ENCODE measurements around the gene MROH7. TPM values are rescaled to one million over a fixed set of nuclear protein-coding genes. Genes with fewer than 3 reads are reported as not detected.

Gene MROH7
- total RNA-seq (2012; rRNA removed) = 0.22 TPM in 1 of 2 replicates, not detected in the other

DNA sequence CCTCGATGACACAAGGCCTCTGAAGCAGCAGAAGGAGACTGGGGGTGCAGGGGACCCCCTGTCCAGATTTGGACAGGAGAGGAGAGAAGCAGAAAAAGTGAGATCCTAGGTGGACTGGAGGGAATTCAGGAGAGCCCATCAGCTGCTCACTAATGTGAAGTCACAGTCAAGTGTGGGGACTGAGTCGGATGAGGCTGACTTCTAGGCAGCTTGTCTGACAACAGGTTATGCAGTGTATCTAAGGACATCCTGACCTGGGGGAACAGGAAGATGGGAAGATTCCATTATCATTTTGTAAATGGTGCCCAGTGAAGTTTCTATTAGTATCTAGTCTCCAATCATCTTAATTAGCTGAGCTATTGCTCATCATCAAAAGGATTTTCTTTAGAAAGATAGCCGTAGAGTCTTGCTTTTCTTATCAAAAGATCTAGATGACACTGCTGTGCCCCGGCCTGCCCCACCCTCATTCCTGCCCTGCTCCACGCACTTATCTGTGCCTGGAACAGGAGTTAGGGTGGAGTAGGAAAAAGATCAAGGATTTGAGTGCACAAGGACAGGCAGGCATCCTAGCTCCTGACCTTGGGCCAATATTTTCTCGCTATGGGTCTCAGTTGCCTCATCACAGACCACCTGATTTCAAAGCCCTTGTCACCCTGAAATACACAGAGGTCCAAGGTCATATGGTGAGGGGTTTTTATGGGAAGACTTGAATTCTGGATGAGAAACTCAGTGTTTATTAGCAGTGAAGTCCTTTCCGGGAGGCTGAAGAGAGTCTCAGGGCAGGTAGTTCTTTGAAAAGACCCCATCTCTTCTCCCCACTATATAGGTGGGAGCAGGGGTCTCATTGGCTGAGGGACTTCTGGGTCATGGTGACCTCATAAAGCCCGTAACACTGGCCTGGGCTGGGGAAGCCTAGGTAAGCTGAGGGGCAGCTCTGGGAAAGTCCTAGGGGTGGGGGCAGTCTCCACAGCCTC is at the start of gene MROH7:
MROH7 (plus strand) TSS at position 924 of the 974 bp plus-strand sequence. CDS start 11,141 bp downstream, outside the sequence.
- Histone ChIP-seq H3K27me3 (ENCODE audit: control insufficient read depth, insufficient read depth, low read length) (peaks cover 4% of the 10 kb centered on the region), H3K4me1 (ENCODE audit: control insufficient read depth, insufficient read depth, low read length) (no peaks in the 10 kb centered on the region), H3K4me2 (ENCODE audit: low read length) (no peak within 1 kb of the TSS), H3K9ac (ENCODE audit: low read depth, low read length) (no peak within 1 kb of the TSS), H3K36me3 (ENCODE audit: insufficient read depth, low read length) (no peaks in the 10 kb centered on the region), H3K4me3 (ENCODE audit: low read length) (no peak within 1 kb of the TSS), H3K9me3 (replicated peaks; ENCODE audit: low read length) (no peaks in the 10 kb centered on the region)

DNA sequence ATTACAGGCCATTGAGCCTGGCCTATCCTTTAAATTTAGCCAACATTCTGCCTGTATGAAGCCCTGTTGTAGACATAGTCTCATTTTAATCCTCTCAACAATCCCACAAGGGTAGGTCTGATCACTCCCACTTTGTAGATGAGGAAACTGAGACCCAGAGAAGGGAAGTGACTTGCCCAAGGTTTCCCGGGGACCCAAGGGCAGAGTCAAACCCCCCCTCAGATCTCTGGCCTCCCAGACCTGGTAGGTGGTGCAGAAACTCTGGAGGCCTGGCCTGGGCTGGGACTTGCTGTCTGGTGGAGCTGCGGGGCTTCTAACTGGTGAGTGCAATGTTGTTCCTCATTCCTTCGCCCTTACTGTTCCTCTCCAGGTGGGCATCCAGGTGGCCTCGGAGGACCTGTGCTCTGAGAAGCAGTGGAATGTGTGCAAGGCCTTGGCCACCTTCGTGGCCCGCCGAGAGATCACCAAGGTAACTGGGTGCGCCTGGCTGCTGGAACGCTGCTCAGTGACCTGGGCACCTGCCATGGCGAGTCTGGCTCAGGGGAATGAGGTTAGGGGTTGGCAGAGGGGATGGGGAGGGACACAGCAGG is 47.9 kb upstream of the MROH7 start:
- Histone ChIP-seq H3K9ac (ENCODE audit: low read depth, low read length) (no peak overlapping the region), H3K36me3 (ENCODE audit: insufficient read depth, low read length) (no peaks in the 10 kb centered on the region)

DNA sequence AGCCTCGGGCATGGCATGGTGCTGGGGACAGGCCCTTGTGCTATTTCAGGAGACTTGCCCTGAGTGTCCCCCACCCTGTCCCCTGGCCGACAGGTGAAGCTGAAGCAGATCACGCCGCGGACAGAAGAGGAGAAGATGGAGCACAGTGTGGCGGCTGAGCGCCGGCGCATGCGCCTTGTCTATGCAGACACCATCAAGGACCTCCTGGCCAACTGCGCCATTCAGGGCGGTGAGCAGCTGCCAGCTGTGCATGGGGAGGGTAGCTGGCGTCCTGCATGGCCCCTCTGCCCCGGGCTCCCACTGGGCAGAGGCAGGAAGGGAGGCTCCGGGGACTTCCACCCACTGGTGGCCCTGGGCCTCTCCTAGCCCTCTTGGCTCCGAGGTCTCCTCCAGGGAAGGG is 47.1 kb upstream of the MROH7 start:
- H3K4me2 ChIP-seq (ENCODE audit: low read length) = no peak overlapping the region
- H3K9me3 ChIP-seq (replicated peaks; ENCODE audit: low read length) = no peaks in the 10 kb centered on the region
- H3K4me3 ChIP-seq (ENCODE audit: low read length) = no peak overlapping the region
- H3K9ac ChIP-seq (ENCODE audit: low read depth, low read length) = no peak overlapping the region
- no peaks in the 10 kb centered on the region for H3K27me3 ChIP-seq (ENCODE audit: control insufficient read depth, insufficient read depth, low read length)
- H3K36me3 ChIP-seq (ENCODE audit: insufficient read depth, low read length) = no peaks in the 10 kb centered on the region
- H3K4me1 ChIP-seq (ENCODE audit: control insufficient read depth, insufficient read depth, low read length) = no peaks in the 10 kb centered on the region

More for the DNA sequence above, 47.9 kb upstream of the MROH7 start:
- Histone ChIP-seq H3K9me3 (replicated peaks; ENCODE audit: low read length) (no peaks in the 10 kb centered on the region), H3K4me3 (ENCODE audit: low read length) (no peak overlapping the region), H3K4me2 (ENCODE audit: low read length) (no peak overlapping the region), H3K27me3 (ENCODE audit: control insufficient read depth, insufficient read depth, low read length) (no peaks in the 10 kb centered on the region), H3K4me1 (ENCODE audit: control insufficient read depth, insufficient read depth, low read length) (no peaks in the 10 kb centered on the region)

DNA sequence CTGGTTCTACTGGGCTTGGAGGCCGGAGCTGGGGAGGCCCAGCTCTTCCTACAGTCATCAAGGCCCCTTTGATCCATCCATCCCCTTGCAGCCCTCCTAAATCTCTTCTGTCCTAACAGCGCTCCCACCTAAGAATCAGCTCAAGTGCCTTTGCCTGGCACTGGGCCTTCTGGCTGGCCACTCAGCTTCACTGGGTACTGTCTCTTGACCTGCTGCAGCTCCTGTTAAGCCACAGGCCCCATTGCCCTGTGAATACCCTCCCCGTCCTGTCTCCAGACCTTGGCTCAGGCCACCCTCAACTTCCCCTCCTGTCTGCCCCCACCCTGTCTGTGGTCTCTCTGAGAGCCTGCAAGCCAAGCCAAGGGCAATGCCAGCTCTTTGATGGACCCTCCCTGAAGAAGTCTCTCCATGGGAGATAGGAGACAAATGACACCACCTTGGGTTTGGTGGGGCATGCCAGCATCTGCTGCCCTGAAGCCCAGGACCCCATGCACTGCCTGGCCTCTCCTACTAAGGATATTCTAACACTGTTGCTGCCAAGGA is 45.6 kb upstream of the MROH7 start:
- Histone ChIP-seq H3K4me2 (ENCODE audit: low read length) (no peak overlapping the region), H3K36me3 (ENCODE audit: insufficient read depth, low read length) (no peaks in the 10 kb centered on the region), H3K27me3 (ENCODE audit: control insufficient read depth, insufficient read depth, low read length) (no peaks in the 10 kb centered on the region), H3K4me3 (ENCODE audit: low read length) (no peak overlapping the region), H3K9me3 (replicated peaks; ENCODE audit: low read length) (no peaks in the 10 kb centered on the region), H3K4me1 (ENCODE audit: control insufficient read depth, insufficient read depth, low read length) (no peaks in the 10 kb centered on the region), H3K9ac (ENCODE audit: low read depth, low read length) (no peak overlapping the region)

DNA sequence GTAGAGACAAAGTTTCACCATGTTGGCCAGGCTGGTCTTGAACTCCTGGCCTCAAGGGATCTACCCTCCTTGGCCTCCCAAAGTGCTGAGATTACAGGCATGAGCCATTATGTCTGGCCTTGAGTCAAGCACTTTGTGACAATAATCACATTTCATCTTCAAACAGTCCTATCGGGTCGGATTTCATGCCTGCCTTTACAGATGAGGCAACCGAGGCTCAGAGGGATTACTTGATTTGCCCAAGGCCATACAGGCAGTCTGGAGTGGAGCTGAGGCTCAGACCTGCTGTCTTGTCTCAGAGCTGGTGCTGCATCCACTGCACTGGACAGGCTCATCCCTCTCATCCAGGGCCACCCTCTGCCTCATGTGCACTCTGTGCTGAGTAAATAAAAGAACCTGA is 44.8 kb upstream of the MROH7 start:
- H3K9ac ChIP-seq (ENCODE audit: low read depth, low read length) = no peak overlapping the region
- H3K4me3 ChIP-seq (ENCODE audit: low read length) = no peak overlapping the region
- no peaks in the 10 kb centered on the region for H3K9me3 ChIP-seq (replicated peaks; ENCODE audit: low read length)
- no peak overlapping the region for H3K4me2 ChIP-seq (ENCODE audit: low read length)
- no peaks in the 10 kb centered on the region for H3K36me3 ChIP-seq (ENCODE audit: insufficient read depth, low read length)
- no peaks in the 10 kb centered on the region for H3K27me3 ChIP-seq (ENCODE audit: control insufficient read depth, insufficient read depth, low read length)
- no peaks in the 10 kb centered on the region for H3K4me1 ChIP-seq (ENCODE audit: control insufficient read depth, insufficient read depth, low read length)

DNA sequence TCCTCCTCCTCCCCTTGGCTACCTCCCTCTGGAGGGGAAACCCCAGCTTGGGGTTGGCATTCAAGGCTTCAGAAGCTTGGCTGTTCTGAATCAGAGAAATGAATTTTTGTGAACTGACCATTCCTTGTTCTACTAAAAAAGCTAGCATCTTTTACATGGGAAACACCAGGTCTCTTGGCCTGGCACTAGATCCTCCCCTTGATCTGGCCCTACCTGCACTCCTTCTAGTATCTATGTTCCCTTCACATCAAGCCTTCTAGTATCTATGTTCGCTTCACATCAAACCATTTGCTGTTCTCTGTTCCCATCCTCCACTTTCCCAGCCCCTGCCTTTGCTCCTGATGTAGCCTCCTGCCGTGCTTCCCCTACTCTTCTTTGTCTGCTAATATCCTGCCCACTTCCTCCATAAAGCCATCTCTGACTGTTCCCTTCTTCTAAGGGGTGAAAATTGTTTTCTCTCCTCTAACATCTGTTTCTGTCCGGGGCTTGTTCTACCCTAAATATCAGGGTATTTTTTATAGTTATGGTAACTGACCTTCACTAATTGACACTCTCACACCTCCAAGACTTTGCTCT is 44.0 kb upstream of the MROH7 start:
- no peak overlapping the region for H3K9ac ChIP-seq (ENCODE audit: low read depth, low read length)
- H3K27me3 ChIP-seq (ENCODE audit: control insufficient read depth, insufficient read depth, low read length) = no peaks in the 10 kb centered on the region
- no peak overlapping the region for H3K4me3 ChIP-seq (ENCODE audit: low read length)
- H3K9me3 ChIP-seq (replicated peaks; ENCODE audit: low read length) = no peaks in the 10 kb centered on the region
- H3K4me2 ChIP-seq (ENCODE audit: low read length) = no peak overlapping the region
- no peaks in the 10 kb centered on the region for H3K4me1 ChIP-seq (ENCODE audit: control insufficient read depth, insufficient read depth, low read length)
- H3K36me3 ChIP-seq (ENCODE audit: insufficient read depth, low read length) = no peaks in the 10 kb centered on the region

DNA sequence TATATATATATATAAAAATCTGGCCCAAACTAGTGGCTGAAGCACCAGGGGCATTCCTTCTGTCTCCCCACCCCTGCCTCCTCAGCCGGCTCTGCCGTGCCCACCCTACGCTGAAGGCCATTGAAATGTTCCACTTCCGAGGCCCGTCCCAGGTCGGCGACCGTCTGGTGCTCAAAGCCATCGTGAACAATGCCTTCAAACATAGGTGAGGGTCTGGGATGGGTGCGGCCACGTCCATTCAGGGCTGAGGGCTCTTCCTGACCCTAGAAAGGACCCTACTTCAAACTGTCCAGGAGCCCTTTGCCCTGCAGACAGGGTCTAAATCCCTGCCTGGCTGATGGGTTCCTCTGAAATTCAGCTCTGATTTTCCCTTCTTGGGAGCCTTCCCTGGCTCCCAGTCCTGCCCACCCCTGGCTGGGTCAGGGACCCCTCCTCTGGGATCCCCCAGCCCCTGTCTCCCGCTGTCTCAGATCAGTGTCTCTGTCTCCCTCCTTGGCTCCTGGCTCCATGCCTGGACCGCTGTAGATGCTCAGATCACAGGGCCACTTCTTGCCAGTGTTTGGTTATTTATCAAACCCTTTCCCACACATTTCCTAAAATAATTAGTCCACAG is 42.3 kb upstream of the MROH7 start:
- H3K4me1 ChIP-seq (ENCODE audit: control insufficient read depth, insufficient read depth, low read length) = no peaks in the 10 kb centered on the region
- H3K4me2 ChIP-seq (ENCODE audit: low read length) = no peak overlapping the region
- H3K4me3 ChIP-seq (ENCODE audit: low read length) = no peak overlapping the region
- no peaks in the 10 kb centered on the region for H3K9me3 ChIP-seq (replicated peaks; ENCODE audit: low read length)
- H3K9ac ChIP-seq (ENCODE audit: low read depth, low read length) = no peak overlapping the region
- no peaks in the 10 kb centered on the region for H3K36me3 ChIP-seq (ENCODE audit: insufficient read depth, low read length)
- H3K27me3 ChIP-seq (ENCODE audit: control insufficient read depth, insufficient read depth, low read length) = no peaks in the 10 kb centered on the region

DNA sequence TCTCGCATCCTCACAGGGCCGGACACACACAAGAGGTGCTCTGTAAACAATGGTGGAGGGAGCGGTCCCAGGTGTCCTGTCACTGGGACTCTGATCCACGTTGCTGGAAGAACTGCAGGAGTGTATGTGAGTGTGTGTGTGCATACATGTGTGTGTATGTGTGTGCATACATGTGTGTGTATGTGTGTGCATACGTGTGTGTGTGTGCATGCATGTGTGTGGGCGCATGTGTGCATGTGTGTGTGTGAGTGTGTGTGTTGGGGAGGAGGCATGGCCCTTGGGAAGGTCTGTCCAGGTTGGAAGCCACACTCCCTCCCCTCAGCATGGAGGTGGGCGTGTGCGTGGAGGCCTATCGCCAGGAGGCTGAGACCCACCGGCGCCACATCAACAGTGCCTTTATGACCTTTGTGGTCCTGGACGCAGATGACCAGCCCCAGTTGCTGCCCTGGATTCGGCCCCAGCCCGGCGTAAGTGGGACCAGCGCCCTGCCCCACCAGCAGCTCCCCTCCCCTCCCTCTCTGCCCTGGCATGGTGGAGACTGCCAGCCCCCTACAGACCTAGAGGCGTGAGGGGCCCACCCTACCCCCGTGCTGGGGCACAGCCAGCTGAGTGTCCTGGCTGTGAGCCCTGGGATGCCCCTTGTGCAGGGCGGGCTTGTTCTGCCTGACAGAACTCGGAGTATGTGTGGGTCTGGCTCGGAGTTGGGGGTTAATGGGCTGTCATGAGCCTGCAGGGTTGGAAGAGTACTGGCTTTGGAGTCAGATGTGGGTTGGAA is 40.5 kb upstream of the MROH7 start:
- H3K4me1 ChIP-seq (ENCODE audit: control insufficient read depth, insufficient read depth, low read length) = no peaks in the 10 kb centered on the region
- H3K4me3 ChIP-seq (ENCODE audit: low read length) = no peak overlapping the region
- no peak overlapping the region for H3K9ac ChIP-seq (ENCODE audit: low read depth, low read length)
- H3K9me3 ChIP-seq (replicated peaks; ENCODE audit: low read length) = no peaks in the 10 kb centered on the region
- no peaks in the 10 kb centered on the region for H3K36me3 ChIP-seq (ENCODE audit: insufficient read depth, low read length)
- H3K27me3 ChIP-seq (ENCODE audit: control insufficient read depth, insufficient read depth, low read length) = no peaks in the 10 kb centered on the region
- no peak overlapping the region for H3K4me2 ChIP-seq (ENCODE audit: low read length)

DNA sequence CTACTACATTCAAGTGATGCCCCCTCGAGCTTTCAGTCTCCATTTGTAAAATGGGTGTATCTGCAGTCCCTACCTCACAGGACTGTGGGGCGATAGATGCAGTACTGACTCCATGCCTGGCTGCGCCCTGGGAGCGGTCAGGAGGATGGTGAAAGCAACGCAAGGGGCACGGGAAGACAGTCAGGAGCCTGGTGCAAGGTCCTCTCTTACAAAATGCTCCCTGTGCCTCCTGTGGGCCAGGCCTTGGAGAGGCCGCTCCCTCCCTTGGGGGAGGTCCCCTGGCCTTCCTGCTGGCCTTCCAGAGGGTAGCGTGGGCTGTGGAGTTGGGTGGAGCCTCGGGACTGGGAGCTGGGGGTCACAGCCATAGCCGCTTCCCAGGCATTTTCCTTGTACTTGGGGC is 39.9 kb upstream of the MROH7 start:
- Histone ChIP-seq H3K9me3 (replicated peaks; ENCODE audit: low read length) (no peaks in the 10 kb centered on the region), H3K9ac (ENCODE audit: low read depth, low read length) (no peak overlapping the region), H3K27me3 (ENCODE audit: control insufficient read depth, insufficient read depth, low read length) (no peaks in the 10 kb centered on the region), H3K36me3 (ENCODE audit: insufficient read depth, low read length) (no peaks in the 10 kb centered on the region), H3K4me3 (ENCODE audit: low read length) (no peak overlapping the region), H3K4me1 (ENCODE audit: control insufficient read depth, insufficient read depth, low read length) (no peaks in the 10 kb centered on the region), H3K4me2 (ENCODE audit: low read length) (no peak overlapping the region)

DNA sequence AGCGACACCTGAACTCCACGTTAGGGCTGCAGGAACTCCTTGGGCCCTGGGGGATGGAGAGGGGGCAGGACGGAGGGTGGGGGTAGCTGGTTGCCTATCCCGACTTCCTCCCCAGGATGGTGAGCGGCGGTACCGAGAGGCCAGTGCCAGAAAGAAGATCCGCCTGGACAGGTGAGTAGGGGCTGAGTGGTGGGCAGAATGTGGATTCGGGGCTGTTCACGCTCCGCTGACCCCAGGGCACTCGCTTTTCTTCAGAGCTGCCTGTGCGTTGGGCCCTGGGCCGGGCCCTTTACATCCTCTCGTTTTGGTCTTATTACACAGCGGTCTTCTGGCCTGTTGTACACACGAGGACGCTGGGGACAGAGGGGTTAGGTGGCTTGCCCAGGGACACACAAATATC is 39.0 kb upstream of the MROH7 start:
- Histone ChIP-seq H3K9me3 (replicated peaks; ENCODE audit: low read length) (no peaks in the 10 kb centered on the region), H3K4me2 (ENCODE audit: low read length) (no peak overlapping the region), H3K4me3 (ENCODE audit: low read length) (no peak overlapping the region), H3K4me1 (ENCODE audit: control insufficient read depth, insufficient read depth, low read length) (no peaks in the 10 kb centered on the region), H3K9ac (ENCODE audit: low read depth, low read length) (no peak overlapping the region), H3K27me3 (ENCODE audit: control insufficient read depth, insufficient read depth, low read length) (no peaks in the 10 kb centered on the region), H3K36me3 (ENCODE audit: insufficient read depth, low read length) (no peaks in the 10 kb centered on the region)

Measured in skeletal muscle satellite cell (primary cell).